GM21528 (cell line): ENCODE measurements around the gene DDX11.
"Not testable (repeated sequence)": the region's sequence is repeated elsewhere in the genome, so short reads cannot be mapped to it uniquely, and the experiment has no call there.

Experiments used
- ATAC-seq: cut with Tn5 transposase; IDR thresholded peaks from one replicate; pipeline ENCODE4 v1.9.1; 2021; ENCODE audit warnings: mild to moderate bottlenecking, moderate library complexity; ENCODE audit not compliant: unreplicated experiment, low FRiP score

Gene DDX11

GRCh38 chr12:31066196-31066595 is 7.5 kb upstream of the DDX11 start:
- not testable (repeated sequence) for ATAC-seq

- ATAC-seq: not testable (repeated sequence)
Measured at GRCh38 chr12:31067656-31068055, 6.0 kb upstream of the DDX11 start.

- not testable (repeated sequence) for ATAC-seq
Measured at GRCh38 chr12:31070971-31071740, 2.5 kb upstream of the DDX11 start.

GRCh38 chr12:31072962-31073361 is 698 bp upstream of the DDX11 start:
- not testable (repeated sequence) for ATAC-seq

- ATAC-seq: peak; percentile 53
Measured at GRCh38 chr12:31074333-31074874, 744 bp downstream of the DDX11 start.

- ATAC-seq: not testable (repeated sequence)
Measured at GRCh38 chr12:31076150-31076549, 2.5 kb downstream of the DDX11 start.

- ATAC-seq: not testable (repeated sequence)
Measured at GRCh38 chr12:31077095-31077494, 3.4 kb downstream of the DDX11 start.

GRCh38 chr12:31077998-31078397 is 4.3 kb downstream of the DDX11 start:
- ATAC-seq: not testable (repeated sequence)

- ATAC-seq: not testable (repeated sequence)
Measured at GRCh38 chr12:31079421-31079820, 5.8 kb downstream of the DDX11 start.

- not testable (repeated sequence) for ATAC-seq
Measured at GRCh38 chr12:31080221-31080620, 6.6 kb downstream of the DDX11 start.

GRCh38 chr12:31081274-31081673 is 7.6 kb downstream of the DDX11 start:
- not testable (repeated sequence) for ATAC-seq

GRCh38 chr12:31084241-31084640 is 10.6 kb downstream of the DDX11 start:
- not testable (repeated sequence) for ATAC-seq

- not testable (repeated sequence) for ATAC-seq
Measured at GRCh38 chr12:31086032-31086431, 12.4 kb downstream of the DDX11 start.

- not testable (repeated sequence) for ATAC-seq
Measured at GRCh38 chr12:31087486-31087885, 13.8 kb downstream of the DDX11 start.

GRCh38 chr12:31087956-31088355 is 14.3 kb downstream of the DDX11 start:
- ATAC-seq: not testable (repeated sequence)

GRCh38 chr12:31089072-31089471 is 15.4 kb downstream of the DDX11 start:
- ATAC-seq: no peak

- ATAC-seq: not testable (repeated sequence)
Measured at GRCh38 chr12:31091629-31092028, 18.0 kb downstream of the DDX11 start.

- ATAC-seq: not testable (repeated sequence)
Measured at GRCh38 chr12:31092718-31093117, 19.1 kb downstream of the DDX11 start.

GRCh38 chr12:31095080-31095860 is 21.6 kb downstream of the DDX11 start:
- ATAC-seq: not testable (repeated sequence)

GRCh38 chr12:31096251-31097065 is 22.8 kb downstream of the DDX11 start:
- ATAC-seq: not testable (repeated sequence)
